Thoracic aorta (tissue), 2 donors: ENCODE data around the gene RIT2. TPM values are rescaled to one million over a fixed set of nuclear protein-coding genes. Genes with fewer than 3 reads are reported as not detected.

Source experiments
- ATAC-seq: fragments of 150-250 bp; one replicate; pipeline ENCODE4 v1.8.0; 2017; ENCODE audit warnings: low read depth; ENCODE audit not compliant: insufficient number of reproducible peaks, low FRiP score
- DNase-seq: peaks from one replicate; pipeline ENCODE4 v3.0.0-alpha.2; 2020; ENCODE audit warnings: low spot score
- H3K27ac ChIP-seq, 2 donors: fragments of 200-600 bp; sonication (generic); 1 replicate in 1 of 2; 2 replicates in 1 of 2; pipeline ENCODE4 v1.5.1; 2016; ENCODE audit warnings: mild to moderate bottlenecking in 2 of 2, moderate library complexity in 2 of 2
- H3K27me3 ChIP-seq: fragments of 200-600 bp; sonication (generic); replicated peaks from 2 replicates; pipeline ENCODE4 v1.6.0; 2016; ENCODE audit warnings: mild to moderate bottlenecking; ENCODE audit not compliant: insufficient read depth
- H3K36me3 ChIP-seq: fragments of 200-600 bp; sonication (generic); one replicate; pipeline ENCODE4 v1.5.1; 2016
- H3K4me1 ChIP-seq, 2 donors: fragments of 200-600 bp; sonication (generic); 1 replicate in 1 of 2; 2 replicates in 1 of 2; pipeline versions ENCODE4 v1.5.1 to v1.6.0; 2016; ENCODE audit warnings: low read depth in 2 of 2, mild to moderate bottlenecking in 1 of 2; ENCODE audit not compliant: control insufficient read depth in 1 of 2
- H3K4me3 ChIP-seq: fragments of 200-600 bp; sonication (generic); 2 replicates; pipeline ENCODE4 v1.5.1; 2016; ENCODE audit warnings: mild to moderate bottlenecking
- H3K9me3 ChIP-seq: fragments of 200-600 bp; sonication (generic); 2 replicates; pipeline ENCODE4 v1.5.1; 2016
- total RNA-seq, 2 donors: library from RNA; depleted of rRNA; stranded (reverse); fragments of >200 nt; gene quantifications; one replicate each; pipeline versions ENCODE4 v1.1.0 to v1.2.3, GENCODE V29; 2016
- TF ChIP-seq, protein P1 (sequence below): fragments of 200-600 bp; sonication (generic); IDR thresholded peaks from one replicate; pipeline ENCODE4 v1.5.1; 2019; ENCODE audit warnings: antibody characterized with exemption

RIT2 gene
- total RNA-seq, 2 donors from 2014 or later: not detected

GRCh38 chr18:42758852-42759251 is 356.6 kb downstream of the RIT2 start:
- TF ChIP-seq, protein P1, sequence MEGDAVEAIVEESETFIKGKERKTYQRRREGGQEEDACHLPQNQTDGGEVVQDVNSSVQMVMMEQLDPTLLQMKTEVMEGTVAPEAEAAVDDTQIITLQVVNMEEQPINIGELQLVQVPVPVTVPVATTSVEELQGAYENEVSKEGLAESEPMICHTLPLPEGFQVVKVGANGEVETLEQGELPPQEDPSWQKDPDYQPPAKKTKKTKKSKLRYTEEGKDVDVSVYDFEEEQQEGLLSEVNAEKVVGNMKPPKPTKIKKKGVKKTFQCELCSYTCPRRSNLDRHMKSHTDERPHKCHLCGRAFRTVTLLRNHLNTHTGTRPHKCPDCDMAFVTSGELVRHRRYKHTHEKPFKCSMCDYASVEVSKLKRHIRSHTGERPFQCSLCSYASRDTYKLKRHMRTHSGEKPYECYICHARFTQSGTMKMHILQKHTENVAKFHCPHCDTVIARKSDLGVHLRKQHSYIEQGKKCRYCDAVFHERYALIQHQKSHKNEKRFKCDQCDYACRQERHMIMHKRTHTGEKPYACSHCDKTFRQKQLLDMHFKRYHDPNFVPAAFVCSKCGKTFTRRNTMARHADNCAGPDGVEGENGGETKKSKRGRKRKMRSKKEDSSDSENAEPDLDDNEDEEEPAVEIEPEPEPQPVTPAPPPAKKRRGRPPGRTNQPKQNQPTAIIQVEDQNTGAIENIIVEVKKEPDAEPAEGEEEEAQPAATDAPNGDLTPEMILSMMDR: no peak
- DNase-seq (no peak), ATAC-seq (no peak)
- no peaks in the 10 kb centered on the region for H3K9me3 ChIP-seq
- H3K36me3 ChIP-seq: no peaks in the 10 kb centered on the region
- H3K4me1 ChIP-seq: no peaks in the 10 kb centered on the region
- H3K27ac ChIP-seq: no peak overlapping the region
- H3K4me3 ChIP-seq: no peak overlapping the region
- no peaks in the 10 kb centered on the region for H3K27me3 ChIP-seq

DNA sequence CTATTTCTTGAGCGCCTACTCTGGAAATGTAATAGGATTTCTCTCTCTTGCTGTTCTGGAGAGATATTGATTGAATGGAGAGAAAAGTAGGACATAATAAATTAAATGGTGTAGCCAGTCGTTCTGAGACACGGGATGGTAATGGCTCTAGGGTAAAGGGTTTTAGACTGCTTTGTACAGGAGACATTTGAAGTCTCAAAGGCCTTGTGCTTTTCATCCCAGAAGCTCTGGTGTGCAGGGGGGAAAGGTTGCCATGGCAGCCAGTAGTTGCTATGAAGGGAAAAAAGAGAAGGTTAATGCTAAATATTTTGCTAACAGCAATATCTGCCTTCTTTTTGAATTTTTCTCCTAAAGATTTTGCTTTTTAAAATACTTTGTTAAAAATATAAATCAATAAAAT is 359.3 kb downstream of the RIT2 start:
- DNase-seq (no peak), ATAC-seq (no peak)
- H3K36me3 ChIP-seq: no peaks in the 10 kb centered on the region
- no peaks in the 10 kb centered on the region for H3K27me3 ChIP-seq
- no peaks in the 10 kb centered on the region for H3K4me1 ChIP-seq
- H3K9me3 ChIP-seq: no peaks in the 10 kb centered on the region
- TF ChIP-seq, protein P1: no peak
- H3K27ac ChIP-seq: no peak overlapping the region
- H3K4me3 ChIP-seq: no peak overlapping the region

GRCh38 chr18:42752916-42753315 is 362.6 kb downstream of the RIT2 start:
- Histone ChIP-seq H3K4me3 (no peak overlapping the region), H3K9me3 (no peaks in the 10 kb centered on the region), H3K27me3 (no peaks in the 10 kb centered on the region), H3K4me1 (no peaks in the 10 kb centered on the region), H3K36me3 (no peaks in the 10 kb centered on the region), H3K27ac (no peak overlapping the region)
- TF ChIP-seq, protein P1: no peak
- no peak for DNase-seq
- no peak for ATAC-seq

GRCh38 chr18:42746794-42747193 is 368.7 kb downstream of the RIT2 start:
- H3K4me3 ChIP-seq: no peak overlapping the region
- ATAC-seq (no peak), DNase-seq (no peak)
- H3K4me1 ChIP-seq: no peaks in the 10 kb centered on the region
- H3K36me3 ChIP-seq: no peaks in the 10 kb centered on the region
- H3K27me3 ChIP-seq: no peaks in the 10 kb centered on the region
- no peaks in the 10 kb centered on the region for H3K9me3 ChIP-seq
- TF ChIP-seq, protein P1: no peak
- H3K27ac ChIP-seq: no peak overlapping the region

- ATAC-seq: no peak
- TF ChIP-seq, protein P1: no peak
- no peaks in the 10 kb centered on the region for H3K9me3 ChIP-seq
Measured at GRCh38 chr18:42745931-42746330, 369.6 kb downstream of the RIT2 start.

More at GRCh38 chr18:42745931-42746330, 369.6 kb downstream of the RIT2 start:
- Histone ChIP-seq H3K4me3 (no peak overlapping the region), H3K36me3 (no peaks in the 10 kb centered on the region), H3K27me3 (no peaks in the 10 kb centered on the region), H3K4me1 (no peaks in the 10 kb centered on the region), H3K27ac (no peak overlapping the region)
- no peak for DNase-seq
